Lower leg skin (tissue), 3 donors: ENCODE results near the gene DENND1C.

Experiments
- CTCF ChIP-seq, 3 donors: fragments of 450-650 bp; IDR thresholded peaks; one replicate each; pipeline ENCODE4 v1.5.1; 2016; ENCODE audit warnings: antibody characterized with exemption in 3 of 3, mild to moderate bottlenecking in 3 of 3, moderate library complexity in 2 of 3
- POLR2A ChIP-seq, 2 donors: fragments of 450-650 bp; IDR thresholded peaks; one replicate each; pipeline ENCODE4 v1.6.1; 2016 to 2017; ENCODE audit warnings: antibody characterized with exemption in 2 of 2, mild to moderate bottlenecking in 1 of 2, moderate library complexity in 1 of 2

GRCh38 chr19:6500837-6501739 is 19.5 kb upstream of the DENND1C start:
- no peak for TF ChIP-seq CTCF (IDR thresholded peaks at IDR 0.05)
- TF ChIP-seq POLR2A (IDR thresholded peaks at IDR 0.05) = no peak
